ENCODE results near the gene SPRYD7. TPM values are rescaled to one million over a fixed set of nuclear protein-coding genes. Genes with fewer than 3 reads are reported as not detected.

SPRYD7 gene
- total RNA-seq, 1 experiment from 2014 or later = 20.7 TPM

DNA sequence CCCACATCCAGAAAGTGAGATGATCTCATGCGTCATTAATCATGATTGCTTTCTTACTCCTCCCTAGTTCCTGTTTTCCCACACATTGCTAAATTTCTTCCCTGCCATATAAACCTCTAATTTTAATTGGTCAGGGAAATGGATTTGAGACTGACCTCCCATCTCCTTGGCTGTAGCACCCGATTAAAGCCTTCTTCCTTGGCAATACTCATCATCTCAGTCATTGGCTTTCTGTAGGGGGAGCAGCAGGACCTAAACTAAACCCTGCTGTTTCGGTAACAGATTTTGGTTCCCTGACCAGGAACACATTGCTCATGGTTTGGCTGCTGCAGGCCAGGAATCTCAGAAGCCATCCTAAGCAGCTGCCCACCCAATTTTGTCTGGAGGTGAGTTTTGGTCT is 61.7 kb downstream of the SPRYD7 start:
- ChIA-PET CTCF (no interaction called here), POLR2A (no interaction called here)
- Mint-ChIP-seq H3K4me3 (ENCODE audit: unreplicated experiment) (no peak overlapping the region), H3K36me3 (ENCODE audit: insufficient read depth, unreplicated experiment) (no peaks in the 10 kb centered on the region), H3K27me3 (ENCODE audit: insufficient read depth, unreplicated experiment) (no peaks in the 10 kb centered on the region), H3K9me3 (ENCODE audit: unreplicated experiment) (peaks cover 41% of the 10 kb centered on the region), H3K4me1 (ENCODE audit: low read depth, unreplicated experiment) (no peaks in the 10 kb centered on the region), H3K27ac (ENCODE audit: unreplicated experiment) (no peak overlapping the region)
- TF ChIP-seq, protein P1, sequence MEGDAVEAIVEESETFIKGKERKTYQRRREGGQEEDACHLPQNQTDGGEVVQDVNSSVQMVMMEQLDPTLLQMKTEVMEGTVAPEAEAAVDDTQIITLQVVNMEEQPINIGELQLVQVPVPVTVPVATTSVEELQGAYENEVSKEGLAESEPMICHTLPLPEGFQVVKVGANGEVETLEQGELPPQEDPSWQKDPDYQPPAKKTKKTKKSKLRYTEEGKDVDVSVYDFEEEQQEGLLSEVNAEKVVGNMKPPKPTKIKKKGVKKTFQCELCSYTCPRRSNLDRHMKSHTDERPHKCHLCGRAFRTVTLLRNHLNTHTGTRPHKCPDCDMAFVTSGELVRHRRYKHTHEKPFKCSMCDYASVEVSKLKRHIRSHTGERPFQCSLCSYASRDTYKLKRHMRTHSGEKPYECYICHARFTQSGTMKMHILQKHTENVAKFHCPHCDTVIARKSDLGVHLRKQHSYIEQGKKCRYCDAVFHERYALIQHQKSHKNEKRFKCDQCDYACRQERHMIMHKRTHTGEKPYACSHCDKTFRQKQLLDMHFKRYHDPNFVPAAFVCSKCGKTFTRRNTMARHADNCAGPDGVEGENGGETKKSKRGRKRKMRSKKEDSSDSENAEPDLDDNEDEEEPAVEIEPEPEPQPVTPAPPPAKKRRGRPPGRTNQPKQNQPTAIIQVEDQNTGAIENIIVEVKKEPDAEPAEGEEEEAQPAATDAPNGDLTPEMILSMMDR (IDR thresholded peaks at IDR 0.05; ENCODE audit: insufficient read depth in 1 of 2, low read depth in 1 of 2, low read length in 1 of 2, severe bottlenecking in 1 of 2, unreplicated experiment in 1 of 2) = no peak
- intact Hi-C loops (cut with micrococcal nuclease; ENCODE audit: unreplicated experiment) = no loop called here
- DNase-seq = no peak
- no peaks in the 10 kb centered on the region for H3K4me1 ChIP-seq
- peaks cover 52% of the 10 kb centered on the region for H3K9me3 ChIP-seq
- no peaks in the 10 kb centered on the region for H3K36me3 ChIP-seq (ENCODE audit: control insufficient read depth, insufficient read depth, low read length)
- no peak overlapping the region for H3K4me3 ChIP-seq (ENCODE audit: low read depth, low read length)
- BruUV-seq (replicated peaks) = no TSS peak
- no peaks in the 10 kb centered on the region for H3K27me3 ChIP-seq (replicated peaks; ENCODE audit: control insufficient read depth, insufficient read depth, low read length)

DNA sequence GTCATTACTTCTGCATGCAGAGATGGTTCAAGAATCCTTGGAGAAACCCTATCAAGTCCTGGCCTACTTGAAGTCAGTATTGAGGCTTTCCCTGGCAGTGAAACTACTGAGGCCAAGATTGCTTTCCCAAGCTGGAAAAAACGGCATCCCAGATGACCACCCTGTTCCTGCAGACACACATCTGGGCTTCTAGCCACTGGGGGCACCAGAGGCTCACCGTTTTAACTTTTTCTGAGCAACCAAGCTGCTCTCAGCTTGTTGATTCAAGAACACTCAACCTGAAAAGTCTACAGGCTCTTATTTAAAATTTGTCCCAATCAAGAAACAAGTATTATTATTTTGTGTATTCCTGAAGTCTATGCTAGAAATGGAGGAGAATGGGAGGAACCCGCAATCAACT is 66.6 kb downstream of the SPRYD7 start:
- Mint-ChIP-seq H3K27me3 (ENCODE audit: insufficient read depth, unreplicated experiment) (no peaks in the 10 kb centered on the region), H3K4me3 (ENCODE audit: unreplicated experiment) (no peak overlapping the region), H3K4me1 (ENCODE audit: low read depth, unreplicated experiment) (no peaks in the 10 kb centered on the region), H3K9me3 (ENCODE audit: unreplicated experiment) (peaks cover 39% of the 10 kb centered on the region), H3K36me3 (ENCODE audit: insufficient read depth, unreplicated experiment) (no peaks in the 10 kb centered on the region), H3K27ac (ENCODE audit: unreplicated experiment) (no peak overlapping the region)
- H3K36me3 ChIP-seq (ENCODE audit: control insufficient read depth, insufficient read depth, low read length) = no peaks in the 10 kb centered on the region
- no peak overlapping the region for H3K4me3 ChIP-seq (ENCODE audit: low read depth, low read length)
- DNase-seq = peak in 1 of 2 experiments; percentile 39
- POLR2A ChIA-PET = no interaction called here
- no peaks in the 10 kb centered on the region for H3K27me3 ChIP-seq (replicated peaks; ENCODE audit: control insufficient read depth, insufficient read depth, low read length)
- H3K9me3 ChIP-seq = peaks cover 20% of the 10 kb centered on the region
- TF ChIP-seq, protein P1 (IDR thresholded peaks at IDR 0.05; ENCODE audit: insufficient read depth in 1 of 2, low read depth in 1 of 2, low read length in 1 of 2, severe bottlenecking in 1 of 2, unreplicated experiment in 1 of 2) = peak; percentile 28 to 46
- H3K4me1 ChIP-seq = no peaks in the 10 kb centered on the region
- BruUV-seq (replicated peaks) = no TSS peak
- intact Hi-C loops (cut with micrococcal nuclease; ENCODE audit: unreplicated experiment) = no loop called here
- CTCF ChIA-PET = interaction anchor here (0.8 to 1.3 kb wide), 3 partner anchors 10 to 128 kb away, joined by 3 to 5 read pairs (median 4); partner anchors contain the start of gene TRIM13

DNA sequence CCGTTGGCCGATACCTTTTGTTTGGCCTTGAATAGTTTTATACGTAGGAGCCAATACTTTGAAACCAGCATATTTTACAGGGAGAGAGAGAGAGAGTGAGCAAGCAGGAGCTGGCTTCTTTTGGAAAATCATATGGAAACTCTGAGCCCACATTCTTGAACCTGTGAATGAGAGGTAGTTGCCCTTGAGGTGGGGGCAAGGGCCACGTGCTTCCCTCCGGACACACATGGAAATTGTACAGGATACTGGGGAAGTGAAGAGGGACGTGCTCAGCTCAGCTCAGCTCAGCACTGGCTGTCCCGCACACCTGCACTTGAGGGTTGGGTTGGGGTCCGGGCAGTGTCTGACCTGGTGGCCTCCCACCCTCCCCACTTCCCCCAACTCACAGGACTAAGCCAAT is 68.3 kb downstream of the SPRYD7 start:
- intact Hi-C loops (cut with micrococcal nuclease; ENCODE audit: unreplicated experiment) = no loop called here
- H3K4me3 Mint-ChIP-seq (ENCODE audit: unreplicated experiment) = no peak overlapping the region
- no peaks in the 10 kb centered on the region for H3K4me1 Mint-ChIP-seq (ENCODE audit: low read depth, unreplicated experiment)
- H3K9me3 Mint-ChIP-seq (ENCODE audit: unreplicated experiment) = peaks cover 53% of the 10 kb centered on the region
- H3K27me3 Mint-ChIP-seq (ENCODE audit: insufficient read depth, unreplicated experiment) = no peaks in the 10 kb centered on the region
- TF ChIP-seq, protein P1 (IDR thresholded peaks at IDR 0.05; ENCODE audit: insufficient read depth in 1 of 2, low read depth in 1 of 2, low read length in 1 of 2, severe bottlenecking in 1 of 2, unreplicated experiment in 1 of 2) = no peak
- POLR2A ChIA-PET = no interaction called here
- CTCF ChIA-PET = interaction anchor here (0.6 kb wide), 1 partner anchor 67 kb away, joined by 7 read pairs; no protein-coding TSS in a partner anchor
- H3K9me3 ChIP-seq = peaks cover 14% of the 10 kb centered on the region
- no peaks in the 10 kb centered on the region for H3K36me3 ChIP-seq (ENCODE audit: control insufficient read depth, insufficient read depth, low read length)
- H3K4me1 ChIP-seq = no peaks in the 10 kb centered on the region
- DNase-seq = no peak
- H3K27me3 ChIP-seq (replicated peaks; ENCODE audit: control insufficient read depth, insufficient read depth, low read length) = no peaks in the 10 kb centered on the region
- BruUV-seq (replicated peaks) = no TSS peak
- H3K4me3 ChIP-seq (ENCODE audit: low read depth, low read length) = no peak overlapping the region
- H3K36me3 Mint-ChIP-seq (ENCODE audit: insufficient read depth, unreplicated experiment) = peaks cover 5% of the 10 kb centered on the region
- H3K27ac Mint-ChIP-seq (ENCODE audit: unreplicated experiment) = no peak overlapping the region
